SJCRH30 (cell line): ENCODE data around the gene STON2. TPM values are rescaled to one million over a fixed set of nuclear protein-coding genes. Genes with fewer than 3 reads are reported as not detected.
A peak's percentile ranks its signal among the peaks of the same experiment; 100 is the strongest.

Experiments used
- DNase-seq, 2 experiments: peaks; one replicate each; pipeline ENCODE4 v3.0.0-alpha.2; 2015 to 2020
- H3K27ac ChIP-seq: fragments of 250-450 bp; sonication (Bioruptor Pico); 2 replicates; pipeline ENCODE4 v1.5.1; 2020; ENCODE audit warnings: mild to moderate bottlenecking, moderate library complexity
- H3K27me3 ChIP-seq: fragments of 250-450 bp; sonication (Bioruptor Pico); 2 replicates; pipeline ENCODE4 v1.5.1; 2020; ENCODE audit warnings: mild to moderate bottlenecking, moderate library complexity
- H3K36me3 ChIP-seq: fragments of 250-450 bp; sonication (Bioruptor Pico); 2 replicates; pipeline ENCODE4 v1.5.1; 2020; ENCODE audit warnings: mild to moderate bottlenecking, moderate library complexity
- H3K4me1 ChIP-seq: fragments of 250-450 bp; sonication (Bioruptor Pico); 2 replicates; pipeline ENCODE4 v1.5.1; 2020; ENCODE audit warnings: mild to moderate bottlenecking, moderate library complexity
- H3K4me3 ChIP-seq: fragments of 250-450 bp; sonication (Bioruptor Pico); 2 replicates; pipeline ENCODE4 v1.5.1; 2020; ENCODE audit warnings: mild to moderate bottlenecking, moderate library complexity
- H3K9me3 ChIP-seq: fragments of 250-450 bp; sonication (Bioruptor Pico); replicated peaks from 2 replicates; pipeline ENCODE4 v1.5.1; 2020; ENCODE audit warnings: mild to moderate bottlenecking, moderate library complexity
- total RNA-seq: library from RNA; depleted of rRNA; stranded (reverse); fragments of >200 nt; shearing (Covaris generic); gene quantifications from 2 replicates; pipeline ENCODE4 v1.2.3, GENCODE V29; 2014

The STON2 gene
- total RNA-seq, 1 experiment from 2014 or later: 26.2 TPM

DNA sequence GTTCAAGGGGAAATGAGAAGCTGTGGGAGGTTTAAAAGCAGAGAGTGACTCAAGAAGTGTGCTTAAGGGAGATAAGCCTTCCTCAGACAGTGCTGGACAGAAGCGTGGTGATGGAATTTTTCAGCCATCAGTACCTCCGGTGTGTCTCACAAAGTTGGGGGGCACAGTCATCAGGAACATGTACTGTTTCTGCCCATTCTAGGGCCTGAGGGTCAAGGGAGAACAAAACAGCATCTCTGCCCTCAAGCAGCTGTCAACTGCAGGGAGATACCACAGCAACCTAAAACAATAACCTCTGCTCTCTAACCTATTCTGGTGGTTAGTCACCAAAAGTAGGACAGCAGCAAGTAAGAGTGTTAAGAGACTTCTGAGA lies 2.0 kb upstream of the STON2 start:
- no peaks in the 10 kb centered on the region for H3K27me3 ChIP-seq
- H3K9me3 ChIP-seq: no peaks in the 10 kb centered on the region
- no peak overlapping the region for H3K4me3 ChIP-seq
- H3K27ac ChIP-seq: peak overlapping the region; percentile 60
- H3K4me1 ChIP-seq: peaks cover 24% of the 10 kb centered on the region
- DNase-seq: peak in 1 of 2 experiments; percentile 13
- H3K36me3 ChIP-seq: peaks cover 13% of the 10 kb centered on the region

DNA sequence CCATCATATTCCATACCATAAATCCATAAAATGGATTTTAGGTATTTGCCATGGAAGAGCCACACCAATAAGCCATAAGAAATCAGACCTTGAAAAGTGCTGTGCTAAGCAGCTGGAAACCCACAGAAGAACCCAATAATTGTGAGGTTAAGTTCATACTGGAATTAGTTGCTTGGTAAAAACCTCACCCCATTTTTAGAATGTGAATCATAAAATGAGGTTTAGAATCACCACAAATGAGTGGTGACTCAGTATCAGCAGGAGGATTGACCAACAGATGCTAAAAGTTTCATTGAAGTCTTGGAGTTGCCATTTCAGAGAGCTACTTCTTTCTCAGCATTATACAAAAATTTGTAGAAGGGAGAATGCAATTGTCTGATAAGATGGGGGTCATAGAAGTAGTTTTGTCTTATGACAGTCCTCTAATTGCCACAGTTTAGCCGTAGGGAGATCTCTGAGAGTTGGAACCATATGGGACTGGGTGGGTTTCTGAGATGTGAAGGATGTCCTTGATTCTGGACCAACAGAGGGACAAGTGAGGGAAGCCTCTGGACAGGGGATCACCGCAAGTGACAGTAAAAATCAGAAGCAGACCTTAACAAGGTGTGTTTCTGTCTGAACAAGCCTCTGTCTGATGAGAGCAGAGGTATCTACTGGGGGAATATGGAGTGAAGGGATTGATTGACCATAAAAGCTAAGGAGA lies 1.4 kb upstream of the STON2 start:
- H3K27me3 ChIP-seq: no peaks in the 10 kb centered on the region
- H3K4me1 ChIP-seq: peaks cover 19% of the 10 kb centered on the region
- no peak overlapping the region for H3K4me3 ChIP-seq
- no peaks in the 10 kb centered on the region for H3K9me3 ChIP-seq
- H3K27ac ChIP-seq: peak overlapping the region; percentile 60
- peaks cover 16% of the 10 kb centered on the region for H3K36me3 ChIP-seq
- DNase-seq: peak in 1 of 2 experiments; percentile 47

DNA sequence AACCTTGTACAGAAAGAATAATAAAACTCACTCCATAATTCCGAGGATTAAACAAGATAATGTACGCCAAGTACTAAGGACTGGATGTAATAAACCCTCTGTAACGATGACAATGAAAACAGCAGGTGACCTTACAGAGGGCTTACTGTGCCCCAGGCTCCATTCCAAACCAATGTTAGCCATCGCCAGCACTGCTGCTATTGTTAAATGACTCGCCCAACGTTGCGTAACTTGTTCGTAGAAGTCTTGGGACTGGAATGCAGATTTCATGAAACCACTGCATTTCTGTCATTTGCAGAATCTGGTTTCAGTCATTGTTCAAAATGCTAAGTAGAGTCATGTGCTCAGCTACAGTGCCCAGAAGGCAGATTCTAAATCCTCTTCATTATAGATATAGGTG lies 728 bp upstream of the STON2 start:
- no peaks in the 10 kb centered on the region for H3K9me3 ChIP-seq
- H3K27me3 ChIP-seq: no peaks in the 10 kb centered on the region
- DNase-seq: peak; percentile 54 to 64
- H3K4me3 ChIP-seq: no peak overlapping the region
- peaks cover 19% of the 10 kb centered on the region for H3K4me1 ChIP-seq
- peaks cover 21% of the 10 kb centered on the region for H3K36me3 ChIP-seq
- H3K27ac ChIP-seq: peak overlapping the region; percentile 60

DNA sequence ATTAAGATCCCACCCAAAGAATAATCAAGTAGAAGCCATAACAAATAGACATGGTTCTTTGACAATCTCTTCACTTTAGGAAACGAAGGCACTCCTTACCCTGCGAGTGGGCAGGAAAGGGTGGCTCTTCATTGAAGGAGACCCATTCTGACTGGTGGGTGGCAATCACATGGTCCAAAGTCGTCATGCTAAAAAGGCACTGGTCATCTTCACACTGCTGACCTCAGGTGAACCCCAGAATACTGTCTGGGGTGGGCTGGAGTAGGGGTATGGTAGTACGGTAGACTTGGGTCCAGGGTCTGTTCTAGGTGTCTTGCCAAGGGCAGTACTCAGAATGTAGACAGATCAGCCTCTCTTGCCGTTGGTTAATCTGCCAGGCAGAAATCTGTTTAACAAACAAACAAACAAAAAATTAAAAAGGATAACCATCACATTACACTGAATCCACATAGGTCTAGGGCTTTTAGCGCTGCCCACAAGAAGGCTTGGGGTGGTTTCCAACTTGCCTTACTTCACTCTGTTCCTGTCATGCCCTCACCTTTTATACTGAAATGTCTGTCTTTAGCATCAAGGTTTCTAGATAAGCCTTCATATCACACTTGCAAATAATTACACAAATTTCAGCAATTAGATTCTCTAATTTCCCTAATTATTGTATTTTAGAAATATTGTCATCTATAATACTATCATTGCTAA lies 1.8 kb downstream of the STON2 start:
- no peaks in the 10 kb centered on the region for H3K27me3 ChIP-seq
- peaks cover 19% of the 10 kb centered on the region for H3K4me1 ChIP-seq
- DNase-seq: no peak
- H3K27ac ChIP-seq: no peak overlapping the region
- peaks cover 31% of the 10 kb centered on the region for H3K36me3 ChIP-seq
- no peaks in the 10 kb centered on the region for H3K9me3 ChIP-seq
- H3K4me3 ChIP-seq: no peak overlapping the region

DNA sequence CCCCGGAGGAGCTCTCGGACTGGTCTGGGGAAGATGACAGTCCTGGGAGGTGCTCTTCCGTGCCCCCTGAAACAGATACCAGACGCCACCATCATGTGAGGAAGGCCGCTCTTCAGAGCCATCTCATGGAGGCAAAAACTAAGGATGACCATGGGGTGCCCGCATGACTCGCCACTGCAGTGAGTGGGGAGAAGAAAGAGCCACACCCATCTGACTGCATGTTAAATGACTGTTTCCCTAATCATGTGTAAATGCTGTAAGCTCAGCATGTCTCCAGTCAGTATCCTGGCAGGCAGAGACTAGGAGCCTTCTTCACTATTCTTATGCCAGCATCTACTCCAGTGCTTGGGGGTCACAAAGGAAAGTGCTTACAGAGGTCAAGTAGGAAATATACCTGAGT lies 4.0 kb downstream of the STON2 start:
- H3K4me1 ChIP-seq: peaks cover 9% of the 10 kb centered on the region
- DNase-seq: no peak
- no peaks in the 10 kb centered on the region for H3K9me3 ChIP-seq
- peaks cover 31% of the 10 kb centered on the region for H3K36me3 ChIP-seq
- H3K27ac ChIP-seq: no peak overlapping the region
- no peak overlapping the region for H3K4me3 ChIP-seq
- H3K27me3 ChIP-seq: no peaks in the 10 kb centered on the region

DNA sequence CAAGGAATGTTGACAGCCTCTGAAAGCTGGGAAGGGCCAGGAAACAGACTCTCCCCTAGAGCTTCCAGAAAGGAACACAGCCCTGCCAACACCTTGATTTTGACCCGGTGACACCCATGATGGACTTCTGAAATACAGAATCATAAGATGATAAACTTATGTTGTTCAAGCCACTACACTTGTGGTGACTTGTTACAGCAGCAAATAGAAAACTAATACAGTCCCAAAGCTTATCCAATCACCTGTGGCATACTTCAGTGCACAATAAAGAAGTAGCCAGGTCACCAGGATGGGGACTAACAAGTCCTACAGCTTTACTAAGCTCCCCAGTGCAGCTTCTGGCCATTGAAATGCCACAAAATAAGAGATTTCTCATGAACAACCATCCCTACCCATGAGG lies 5.4 kb downstream of the STON2 start:
- DNase-seq: no peak
- Histone ChIP-seq H3K36me3 (peaks cover 31% of the 10 kb centered on the region), H3K9me3 (no peaks in the 10 kb centered on the region), H3K27me3 (no peaks in the 10 kb centered on the region), H3K27ac (no peak overlapping the region), H3K4me3 (no peak overlapping the region), H3K4me1 (no peaks in the 10 kb centered on the region)

DNA sequence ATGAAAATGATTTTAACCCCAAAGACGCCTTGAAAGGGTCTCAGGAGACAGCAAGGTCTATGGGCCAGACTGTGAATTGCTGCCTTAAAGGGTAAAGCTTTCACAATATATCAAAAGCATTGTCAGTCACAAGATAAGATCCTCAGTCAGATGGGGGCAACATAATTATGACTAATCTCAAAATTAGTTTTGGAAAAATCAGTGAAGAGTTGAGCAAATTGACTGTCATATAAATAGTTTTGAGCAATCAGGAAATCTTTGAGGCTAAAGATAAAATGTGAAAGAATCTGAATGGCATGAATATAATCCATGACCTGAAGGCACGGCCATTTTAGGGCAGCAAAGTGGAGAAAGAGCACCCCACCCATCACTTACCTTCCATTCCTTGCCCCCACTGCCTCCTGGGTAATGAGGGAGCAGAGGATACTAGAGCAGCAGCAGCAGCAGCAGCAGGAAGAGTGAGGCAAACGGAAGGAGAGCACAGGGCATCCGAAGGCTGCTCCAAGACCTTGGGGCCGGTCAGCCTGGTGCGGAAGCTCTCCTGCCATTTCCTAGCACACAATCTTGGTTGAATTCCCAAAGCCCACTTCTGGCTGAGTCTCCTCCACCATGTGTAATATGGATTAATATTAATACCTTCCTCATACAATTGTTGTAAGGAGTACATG lies 7.0 kb downstream of the STON2 start:
- no peaks in the 10 kb centered on the region for H3K9me3 ChIP-seq
- H3K36me3 ChIP-seq: peaks cover 28% of the 10 kb centered on the region
- H3K4me3 ChIP-seq: no peak overlapping the region
- DNase-seq: no peak
- H3K27me3 ChIP-seq: no peaks in the 10 kb centered on the region
- no peaks in the 10 kb centered on the region for H3K4me1 ChIP-seq
- no peak overlapping the region for H3K27ac ChIP-seq

DNA sequence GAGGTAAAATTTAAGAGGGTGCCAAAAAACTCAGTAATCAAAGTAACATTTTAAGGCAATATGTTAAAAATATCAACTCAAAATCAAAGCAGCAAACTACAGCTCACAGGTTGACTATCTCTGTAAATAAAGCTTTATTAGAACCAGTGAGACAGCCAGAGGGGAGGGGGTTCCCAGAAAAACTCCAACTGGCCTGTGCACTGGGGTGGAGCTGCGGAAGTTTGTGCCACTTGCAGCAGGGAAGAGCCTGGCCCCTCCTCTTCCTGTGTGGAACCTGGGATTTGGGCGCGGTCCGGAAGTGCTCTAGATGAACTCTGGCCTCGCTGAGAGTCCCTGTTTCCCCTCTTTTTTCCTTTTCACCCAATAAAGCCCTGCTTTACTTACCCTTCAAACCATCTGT lies 8.1 kb downstream of the STON2 start:
- H3K4me3 ChIP-seq: no peak overlapping the region
- peaks cover 18% of the 10 kb centered on the region for H3K36me3 ChIP-seq
- no peaks in the 10 kb centered on the region for H3K4me1 ChIP-seq
- H3K27ac ChIP-seq: no peak overlapping the region
- no peak for DNase-seq
- H3K27me3 ChIP-seq: no peaks in the 10 kb centered on the region
- no peaks in the 10 kb centered on the region for H3K9me3 ChIP-seq

DNA sequence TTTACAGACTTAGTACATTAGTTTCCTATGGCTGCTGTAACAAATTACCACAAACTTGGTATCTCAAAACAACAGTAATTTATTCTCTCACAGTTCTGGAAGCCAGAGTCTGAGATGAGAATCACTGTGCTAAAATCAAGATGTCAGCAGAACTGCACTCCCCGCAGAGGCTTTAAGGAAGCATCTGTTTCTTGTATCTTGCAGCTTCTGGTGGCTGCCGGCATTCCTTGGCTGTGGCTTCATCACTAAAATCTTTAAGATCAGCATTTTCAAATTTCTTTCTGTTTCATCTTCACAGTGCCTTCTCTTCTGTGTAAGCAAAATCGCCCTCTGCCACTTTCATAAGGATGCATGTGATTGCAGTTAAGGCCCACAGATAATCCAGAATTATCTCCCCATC lies 9.4 kb downstream of the STON2 start:
- H3K27me3 ChIP-seq: no peaks in the 10 kb centered on the region
- H3K4me3 ChIP-seq: no peak overlapping the region
- DNase-seq: no peak
- H3K27ac ChIP-seq: no peak overlapping the region
- no peaks in the 10 kb centered on the region; the same call in 1 of the 2 replicates for H3K4me1 ChIP-seq
- H3K9me3 ChIP-seq: no peaks in the 10 kb centered on the region
- H3K36me3 ChIP-seq: peaks cover 10% of the 10 kb centered on the region

DNA sequence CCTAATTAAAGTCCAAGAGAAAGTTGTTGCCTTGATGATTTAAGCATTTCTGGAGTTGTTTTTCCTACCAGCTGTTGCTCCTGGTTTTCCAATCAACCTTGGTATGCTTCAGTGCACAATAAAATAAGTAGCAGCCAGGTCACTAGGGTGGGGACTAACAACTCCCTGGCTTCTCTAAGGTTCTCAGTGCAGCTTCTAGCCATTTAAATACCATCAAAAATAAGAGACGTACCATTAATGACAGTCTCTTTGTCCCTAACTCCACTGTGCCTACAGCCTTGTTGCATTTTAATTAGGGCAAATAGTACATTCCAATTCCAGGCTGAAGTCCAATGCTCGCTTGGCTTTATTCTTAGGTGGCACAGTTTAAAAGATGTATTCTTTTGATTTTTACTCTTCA lies 11.8 kb downstream of the STON2 start:
- no peak overlapping the region for H3K27ac ChIP-seq
- no peak overlapping the region for H3K4me3 ChIP-seq
- no peaks in the 10 kb centered on the region for H3K27me3 ChIP-seq
- H3K4me1 ChIP-seq: peaks cover 8% of the 10 kb centered on the region
- no peaks in the 10 kb centered on the region for H3K36me3 ChIP-seq
- DNase-seq: no peak
- no peaks in the 10 kb centered on the region for H3K9me3 ChIP-seq

DNA sequence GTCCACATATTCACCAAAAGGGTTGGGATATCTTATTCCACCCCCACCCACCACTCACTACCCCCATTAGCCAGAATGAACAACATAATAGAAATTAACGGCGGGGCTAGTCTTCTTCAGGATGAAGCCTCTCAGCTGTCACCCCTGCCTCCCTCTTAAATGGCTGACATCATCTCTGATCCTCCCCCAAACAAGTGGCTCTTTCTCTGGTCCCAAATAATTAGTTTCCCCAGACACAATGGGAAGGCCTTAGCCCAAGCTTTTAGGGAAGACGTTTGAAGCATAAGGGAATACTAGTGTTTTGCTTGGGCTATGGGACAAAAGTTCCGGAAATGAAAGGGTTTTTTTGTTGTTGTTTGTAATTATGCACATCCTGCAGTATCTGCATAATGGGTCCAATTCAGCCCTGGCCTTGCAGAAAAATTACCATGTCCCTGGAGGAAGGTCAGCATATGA lies 13.8 kb downstream of the STON2 start:
- peak in 1 of 2 experiments; percentile 10 for DNase-seq
- Histone ChIP-seq H3K36me3 (no peaks in the 10 kb centered on the region), H3K27ac (no peak overlapping the region), H3K4me3 (no peak overlapping the region), H3K9me3 (no peaks in the 10 kb centered on the region), H3K27me3 (no peaks in the 10 kb centered on the region), H3K4me1 (peaks cover 8% of the 10 kb centered on the region)

DNA sequence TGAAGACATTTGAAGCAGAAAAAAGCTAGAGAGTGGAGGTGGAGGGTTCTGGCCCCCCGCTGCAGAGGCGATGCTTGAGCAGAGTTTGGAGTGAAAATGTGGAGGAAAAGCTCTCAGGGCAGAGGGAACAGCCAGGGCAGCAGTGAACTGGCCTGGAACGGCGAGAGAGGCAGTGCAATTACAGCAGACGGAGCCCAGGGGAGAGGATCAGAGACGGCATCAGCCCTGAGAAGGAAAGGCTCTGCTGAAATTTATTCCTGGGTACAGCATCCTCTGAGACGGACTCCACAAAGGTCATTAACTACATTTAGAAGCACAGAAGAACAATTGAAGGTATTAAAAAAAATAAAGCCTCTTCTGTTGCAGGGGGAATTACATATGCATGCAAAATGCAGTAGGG lies 14.2 kb downstream of the STON2 start:
- Histone ChIP-seq H3K9me3 (no peaks in the 10 kb centered on the region), H3K27ac (peak overlapping the region; percentile 4; the same call in 1 of the 2 replicates), H3K4me3 (no peak overlapping the region), H3K27me3 (no peaks in the 10 kb centered on the region), H3K4me1 (peaks cover 8% of the 10 kb centered on the region), H3K36me3 (no peaks in the 10 kb centered on the region)
- no peak for DNase-seq

DNA sequence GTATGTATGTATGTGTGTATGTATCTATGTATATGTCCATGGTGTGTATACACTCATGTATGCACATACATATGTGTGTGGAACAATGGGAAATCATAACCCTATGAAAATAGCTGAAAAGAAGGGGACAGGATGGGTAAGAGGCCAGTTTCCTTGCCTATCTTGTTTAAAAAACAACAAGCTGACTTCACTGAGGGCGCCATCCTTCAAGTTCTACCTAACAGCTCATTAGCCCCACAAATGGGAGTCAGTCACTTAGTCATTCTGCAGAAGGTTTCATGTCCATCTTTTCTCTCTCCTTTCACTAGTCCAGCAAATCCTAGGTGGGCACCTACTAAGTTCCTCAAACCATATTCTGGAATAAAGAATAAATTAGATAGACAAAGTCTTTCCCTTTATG lies 14.7 kb downstream of the STON2 start:
- Histone ChIP-seq H3K27me3 (no peaks in the 10 kb centered on the region), H3K36me3 (no peaks in the 10 kb centered on the region), H3K4me3 (no peak overlapping the region), H3K27ac (peak overlapping the region; percentile 4; the same call in 1 of the 2 replicates), H3K4me1 (peaks cover 8% of the 10 kb centered on the region), H3K9me3 (no peaks in the 10 kb centered on the region)
- no peak for DNase-seq

DNA sequence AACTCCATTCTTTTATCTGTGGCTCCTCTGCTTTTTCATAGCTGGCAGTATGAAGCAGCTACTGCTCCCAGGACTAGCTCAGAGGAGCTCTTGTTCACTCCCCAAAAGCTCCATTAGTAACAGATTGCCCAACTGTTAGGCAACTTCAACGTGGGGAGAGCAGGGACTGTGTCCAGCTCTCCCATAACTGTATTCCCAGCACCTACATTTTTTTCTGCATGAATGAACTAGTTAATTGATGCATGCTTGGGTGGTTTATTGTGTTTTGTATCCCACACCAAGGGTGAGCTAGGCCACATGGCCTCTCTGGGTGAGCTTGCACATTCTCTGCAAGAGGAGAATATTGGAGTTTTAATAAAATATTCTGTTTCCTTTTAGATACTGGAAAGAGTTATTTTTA lies 15.2 kb downstream of the STON2 start:
- Histone ChIP-seq H3K27ac (peak overlapping the region; percentile 4; the same call in 1 of the 2 replicates), H3K4me3 (no peak overlapping the region), H3K27me3 (no peaks in the 10 kb centered on the region), H3K9me3 (no peaks in the 10 kb centered on the region), H3K36me3 (no peaks in the 10 kb centered on the region), H3K4me1 (peaks cover 8% of the 10 kb centered on the region)
- peak; percentile 22 to 47 for DNase-seq

DNA sequence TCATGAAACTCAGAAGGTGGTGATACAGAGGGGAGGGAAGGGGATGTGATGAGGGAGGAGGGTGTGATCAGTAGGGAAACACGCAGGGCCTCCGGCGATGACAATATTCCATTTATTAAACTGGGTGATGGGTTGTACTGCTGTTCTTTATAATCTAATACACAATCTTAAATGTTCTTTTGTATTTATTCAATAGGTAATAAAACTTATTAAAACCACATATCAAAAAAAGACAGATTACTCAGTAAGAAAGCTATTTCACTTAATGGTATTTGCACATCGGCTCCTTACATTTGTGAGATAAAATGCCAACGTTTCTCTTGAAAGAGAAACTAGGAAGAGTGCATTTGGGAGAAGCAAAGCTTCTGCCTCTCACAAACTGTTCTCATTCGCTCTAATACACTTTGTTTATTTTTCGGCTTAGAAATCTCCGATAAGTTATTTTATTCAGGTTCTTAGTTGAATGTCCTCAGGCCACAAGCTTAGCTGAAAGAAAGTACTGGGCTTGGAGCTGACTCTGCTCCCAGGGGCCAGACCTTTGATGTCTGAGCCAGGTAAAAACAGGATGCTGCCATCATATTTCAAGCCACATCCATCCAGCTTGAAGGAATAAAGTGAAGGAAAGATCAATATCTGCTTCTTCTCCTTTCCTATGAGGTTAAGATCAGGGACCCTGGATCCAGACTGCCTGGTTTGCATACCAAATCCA lies 17.5 kb downstream of the STON2 start:
- no peak overlapping the region for H3K27ac ChIP-seq
- peaks cover 8% of the 10 kb centered on the region for H3K4me1 ChIP-seq
- H3K36me3 ChIP-seq: no peaks in the 10 kb centered on the region
- no peaks in the 10 kb centered on the region for H3K9me3 ChIP-seq
- no peak overlapping the region for H3K4me3 ChIP-seq
- no peak for DNase-seq
- no peaks in the 10 kb centered on the region for H3K27me3 ChIP-seq
